Nephron (organoid): ENCODE measurements around the gene RBBP8.

Experiments used
- H3K27ac Mint-ChIP-seq, 3 experiments: 2 replicates each; pipeline ENCODE4 v1.8.0; 2020; ENCODE audit warnings: mixed read lengths in 3 of 3, mild to moderate bottlenecking in 2 of 3, moderate library complexity in 1 of 3
- H3K27me3 Mint-ChIP-seq: 2 replicates; pipeline ENCODE4 v1.8.0; 2021; ENCODE audit warnings: low read depth, mild to moderate bottlenecking, moderate library complexity, mixed read lengths
- H3K36me3 Mint-ChIP-seq: 2 replicates; pipeline ENCODE4 v1.8.0; 2020; ENCODE audit warnings: low read depth, mixed read lengths
- H3K4me1 Mint-ChIP-seq: 2 replicates; pipeline ENCODE4 v1.8.0; 2020; ENCODE audit warnings: mixed read lengths
- H3K4me3 Mint-ChIP-seq, 3 experiments: 2 replicates each; pipeline ENCODE4 v1.8.0; 2020; ENCODE audit warnings: mild to moderate bottlenecking in 3 of 3, mixed read lengths in 3 of 3, moderate library complexity in 2 of 3
- H3K9me3 Mint-ChIP-seq: 2 replicates; pipeline ENCODE4 v1.8.0; 2020; ENCODE audit warnings: mixed read lengths
- CTCF ChIP-seq, 3 experiments: fragments of 200-600 bp; sonication (generic); IDR thresholded peaks; one replicate each; pipeline ENCODE4 v1.5.0; 2021; ENCODE audit warnings: antibody characterized with exemption in 3 of 3; ENCODE audit not compliant: unreplicated experiment in 3 of 3

RBBP8 gene

GRCh38 chr18:22934789-22935188, 1.7 kb downstream of the RBBP8 start:
- peak overlapping the region; percentile 74 to 89 (median 85) for H3K4me3 Mint-ChIP-seq
- no peaks in the 10 kb centered on the region for H3K27me3 Mint-ChIP-seq
- H3K27ac Mint-ChIP-seq: peak overlapping the region in 1 of 3 experiments; percentile 50
- H3K36me3 Mint-ChIP-seq: peaks cover 24% of the 10 kb centered on the region
- H3K4me1 Mint-ChIP-seq: peaks cover 25% of the 10 kb centered on the region
- H3K9me3 Mint-ChIP-seq: no peaks in the 10 kb centered on the region
- TF ChIP-seq CTCF (IDR thresholded peaks at IDR 0.05; ENCODE audit: unreplicated experiment in 3 of 3): no peak

DNA sequence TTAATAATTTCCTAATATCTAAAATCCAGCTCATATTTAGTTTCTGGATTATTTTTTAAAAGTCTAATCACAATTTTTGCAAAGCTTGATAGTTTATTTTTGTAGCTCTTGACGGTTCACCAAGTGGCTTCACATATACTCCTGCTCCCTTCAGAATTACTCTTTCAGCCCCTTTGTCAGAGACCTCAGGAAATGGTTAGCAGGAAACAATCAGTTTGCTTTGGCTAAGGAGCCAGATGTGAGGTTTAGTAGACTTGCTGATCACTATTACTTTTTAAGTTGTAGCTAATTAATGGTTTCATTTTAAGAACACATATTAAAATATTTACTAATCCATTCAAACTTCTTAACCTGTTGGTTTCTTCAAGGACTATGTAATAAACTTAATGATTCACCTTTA, 2.3 kb downstream of the RBBP8 start:
- TF ChIP-seq CTCF (IDR thresholded peaks at IDR 0.05; ENCODE audit: unreplicated experiment in 3 of 3): no peak
- peaks cover 26% of the 10 kb centered on the region for H3K36me3 Mint-ChIP-seq
- H3K27me3 Mint-ChIP-seq: no peaks in the 10 kb centered on the region
- peaks cover 22% of the 10 kb centered on the region for H3K4me1 Mint-ChIP-seq
- peak overlapping the region; percentile 54 to 70 (median 65) for H3K4me3 Mint-ChIP-seq
- H3K27ac Mint-ChIP-seq: no peak overlapping the region
- H3K9me3 Mint-ChIP-seq: no peaks in the 10 kb centered on the region

DNA sequence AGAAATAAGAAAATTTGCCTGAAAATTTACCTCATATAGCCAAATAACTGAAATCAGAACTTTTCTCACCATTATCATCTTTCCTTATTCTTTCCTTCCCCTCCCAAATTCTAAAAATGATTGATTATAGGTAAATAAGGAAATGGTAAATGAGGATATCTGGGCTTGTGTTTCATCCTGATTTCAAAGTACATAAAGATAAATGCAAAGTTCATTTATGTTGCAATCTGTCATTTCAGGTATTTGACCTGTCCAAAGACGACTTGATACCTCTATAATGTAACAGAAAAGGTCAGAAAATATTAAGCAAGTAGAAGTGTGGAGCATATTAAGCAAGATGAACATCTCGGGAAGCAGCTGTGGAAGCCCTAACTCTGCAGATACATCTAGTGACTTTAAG, 3.4 kb downstream of the RBBP8 start:
- Mint-ChIP-seq H3K27me3 (no peaks in the 10 kb centered on the region), H3K4me1 (peaks cover 18% of the 10 kb centered on the region), H3K9me3 (no peaks in the 10 kb centered on the region), H3K36me3 (peaks cover 26% of the 10 kb centered on the region), H3K27ac (no peak overlapping the region), H3K4me3 (peak overlapping the region in 1 of 3 experiments; percentile 3)
- no peak for TF ChIP-seq CTCF (IDR thresholded peaks at IDR 0.05; ENCODE audit: unreplicated experiment in 3 of 3)

GRCh38 chr18:22939649-22940048, 6.5 kb downstream of the RBBP8 start:
- H3K4me1 Mint-ChIP-seq: peaks cover 3% of the 10 kb centered on the region
- H3K9me3 Mint-ChIP-seq: no peaks in the 10 kb centered on the region
- peaks cover 26% of the 10 kb centered on the region for H3K36me3 Mint-ChIP-seq
- no peak overlapping the region for H3K27ac Mint-ChIP-seq
- no peak overlapping the region for H3K4me3 Mint-ChIP-seq
- no peaks in the 10 kb centered on the region for H3K27me3 Mint-ChIP-seq
- no peak for TF ChIP-seq CTCF (IDR thresholded peaks at IDR 0.05; ENCODE audit: unreplicated experiment in 3 of 3)

GRCh38 chr18:22943847-22944246, 10.7 kb downstream of the RBBP8 start:
- H3K27me3 Mint-ChIP-seq: no peaks in the 10 kb centered on the region
- H3K4me1 Mint-ChIP-seq: peaks cover 3% of the 10 kb centered on the region
- no peak for TF ChIP-seq CTCF (IDR thresholded peaks at IDR 0.05; ENCODE audit: unreplicated experiment in 3 of 3)
- H3K9me3 Mint-ChIP-seq: no peaks in the 10 kb centered on the region
- no peak overlapping the region for H3K4me3 Mint-ChIP-seq
- H3K36me3 Mint-ChIP-seq: peaks cover 14% of the 10 kb centered on the region
- no peak overlapping the region for H3K27ac Mint-ChIP-seq

DNA sequence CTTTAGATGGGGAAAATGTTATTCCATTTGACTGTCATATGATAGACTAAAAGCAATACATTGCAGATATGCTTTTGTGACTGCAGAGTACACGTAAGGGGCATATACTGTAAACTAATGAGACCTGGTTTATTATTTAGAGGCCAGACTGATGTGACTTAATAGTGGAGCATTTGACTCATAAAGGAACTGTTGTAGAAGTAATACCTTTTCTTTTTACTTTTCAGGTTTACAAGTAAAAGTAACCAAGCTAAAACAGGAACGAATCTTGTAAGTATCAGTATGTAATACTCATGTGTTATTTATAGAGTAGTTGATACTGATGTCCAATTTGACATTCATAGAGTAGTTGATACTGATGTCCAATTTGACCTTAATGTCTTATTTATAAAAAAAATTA, 13.1 kb downstream of the RBBP8 start:
- no peak overlapping the region for H3K27ac Mint-ChIP-seq

More for the DNA sequence above, 13.1 kb downstream of the RBBP8 start:
- Mint-ChIP-seq H3K4me1 (peaks cover 3% of the 10 kb centered on the region), H3K9me3 (no peaks in the 10 kb centered on the region), H3K27me3 (no peaks in the 10 kb centered on the region), H3K36me3 (peaks cover 20% of the 10 kb centered on the region), H3K4me3 (no peak overlapping the region)
- TF ChIP-seq CTCF (IDR thresholded peaks at IDR 0.05; ENCODE audit: unreplicated experiment in 3 of 3): no peak
